Activated naive CD4-positive, alpha-beta T cell (primary cell): Measurements from ENCODE around the gene WNT7B.

Experiments used
- DNase-seq, 4 experiments: peaks; one replicate each; lab custom pipeline; 2025; lab: John Stamatoyannopoulos, UW

The WNT7B gene

DNA sequence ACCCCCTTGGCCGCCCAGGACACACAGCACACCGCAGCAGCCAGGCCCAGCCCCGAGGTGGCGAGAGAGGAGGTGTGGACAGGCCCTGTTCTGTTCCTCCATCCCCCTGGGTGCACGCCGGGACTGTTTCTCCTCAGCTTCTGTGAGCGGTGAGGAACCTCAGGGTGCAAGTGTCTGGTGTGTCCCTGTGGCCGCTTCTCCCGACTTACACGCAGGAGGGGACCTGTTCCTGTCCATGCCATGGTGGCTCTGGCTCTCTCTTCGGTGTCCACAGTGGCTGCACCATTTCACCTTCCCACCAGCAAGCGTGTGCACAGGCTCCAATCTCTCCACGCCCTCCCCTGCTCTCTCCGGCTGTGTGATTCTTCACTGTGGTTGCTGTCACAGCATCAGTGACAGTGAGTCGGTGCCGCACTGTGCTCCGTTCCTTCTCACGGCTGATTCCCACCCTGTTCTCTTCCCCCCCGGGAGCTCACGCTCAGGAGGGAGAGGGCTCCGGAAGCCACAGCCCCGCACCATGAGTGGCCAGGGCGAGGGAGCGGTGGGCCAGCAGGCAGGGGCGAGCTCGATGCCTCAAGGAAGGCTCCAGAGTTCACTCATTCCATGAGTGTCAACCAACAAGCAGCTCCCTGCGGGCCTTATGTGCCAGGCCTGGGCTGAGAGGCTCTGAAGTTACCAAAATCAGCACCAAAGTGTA, 18.6 kb upstream of the WNT7B start:
- no peak for DNase-seq

DNA sequence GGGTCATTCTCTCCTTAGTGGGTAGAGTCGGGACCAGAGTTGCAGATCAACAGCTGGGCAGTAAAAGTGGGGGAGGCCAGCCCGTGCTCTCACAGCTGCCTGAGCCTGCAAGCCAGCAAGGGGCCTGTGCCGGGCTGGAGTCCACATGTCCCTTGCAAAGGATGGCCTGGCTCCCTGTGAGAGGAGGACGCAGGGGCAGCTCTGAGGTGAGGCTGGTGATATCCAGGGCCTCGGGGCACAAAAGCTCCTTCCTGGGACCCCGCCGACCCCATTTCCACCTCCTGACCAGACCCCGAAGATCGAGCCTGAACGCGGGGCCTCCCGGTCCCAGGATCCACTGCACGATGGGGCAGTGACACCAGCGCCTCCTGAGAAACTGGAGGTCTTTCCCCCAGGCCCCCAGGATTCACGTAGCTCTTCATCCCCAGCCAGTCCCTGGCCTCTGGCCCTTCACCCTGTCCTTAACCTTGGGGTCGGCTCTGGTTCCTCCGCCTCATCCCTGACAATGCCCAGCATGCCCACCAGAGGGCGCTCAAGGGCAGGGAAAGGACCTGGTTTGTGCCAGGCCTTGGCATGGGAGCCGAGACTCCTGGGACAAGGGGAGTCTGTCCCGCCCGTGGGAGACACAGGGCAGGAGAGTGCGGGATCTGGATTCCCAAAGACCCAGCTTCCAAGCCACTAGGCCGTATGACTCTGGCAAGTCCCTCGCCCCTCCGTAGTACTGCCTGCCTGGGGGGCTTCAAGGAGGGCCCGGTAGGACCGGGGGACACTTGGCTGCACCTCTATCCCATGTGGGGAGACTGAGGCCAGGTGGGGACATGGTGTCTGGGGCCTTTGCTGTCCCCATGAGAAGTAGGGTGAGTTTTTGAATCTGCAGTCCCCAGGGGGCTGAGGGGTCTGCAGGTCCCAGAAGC, 17.8 kb upstream of the WNT7B start:
- DNase-seq: peak; percentile 59 to 83 (median 80)

DNA sequence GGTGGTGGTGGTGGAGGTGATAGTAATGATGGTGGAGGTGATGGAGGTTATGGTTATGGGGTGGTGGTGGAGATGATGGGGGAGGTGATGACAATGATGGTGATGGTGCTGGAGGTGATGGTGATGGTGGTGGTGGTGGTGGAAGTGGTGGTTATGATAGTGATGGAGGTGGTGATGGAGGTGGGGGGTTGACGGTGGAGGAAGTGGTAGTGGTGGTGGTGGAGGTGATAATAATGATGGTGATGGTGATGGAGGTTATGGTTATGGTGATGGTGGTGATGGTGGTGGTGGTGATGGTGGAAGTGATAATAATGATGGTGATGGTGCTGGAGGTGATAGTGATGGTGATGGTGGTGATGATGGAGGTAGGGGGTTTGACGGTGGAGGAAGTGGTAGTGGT, 16.9 kb upstream of the WNT7B start:
- DNase-seq: no peak

DNA sequence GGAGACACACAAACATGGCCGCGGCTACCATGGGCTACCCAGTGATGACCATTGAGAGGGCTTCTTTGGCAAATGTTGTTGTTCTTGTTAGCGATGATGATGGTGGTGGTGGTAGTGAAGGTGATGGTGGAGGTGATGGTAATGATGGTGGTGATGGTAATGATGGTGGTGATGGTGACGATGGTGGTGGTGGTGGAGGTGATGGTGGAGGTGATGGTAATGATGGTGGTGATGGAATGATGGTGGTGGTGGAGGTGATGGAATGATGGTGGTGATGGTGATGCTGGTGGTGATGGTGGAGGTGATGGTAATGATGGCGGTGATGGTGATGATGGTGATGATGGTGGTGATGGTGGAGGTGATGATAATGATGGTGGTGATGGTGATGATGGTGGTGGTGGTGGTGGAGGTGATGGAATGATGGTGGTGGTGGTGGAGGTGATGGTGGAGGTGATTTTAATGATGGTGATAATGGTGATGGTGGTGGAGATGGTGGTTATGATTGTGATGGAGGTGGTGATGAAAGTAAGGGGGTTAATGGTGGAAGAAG, 16.3 kb upstream of the WNT7B start:
- no peak for DNase-seq

DNA sequence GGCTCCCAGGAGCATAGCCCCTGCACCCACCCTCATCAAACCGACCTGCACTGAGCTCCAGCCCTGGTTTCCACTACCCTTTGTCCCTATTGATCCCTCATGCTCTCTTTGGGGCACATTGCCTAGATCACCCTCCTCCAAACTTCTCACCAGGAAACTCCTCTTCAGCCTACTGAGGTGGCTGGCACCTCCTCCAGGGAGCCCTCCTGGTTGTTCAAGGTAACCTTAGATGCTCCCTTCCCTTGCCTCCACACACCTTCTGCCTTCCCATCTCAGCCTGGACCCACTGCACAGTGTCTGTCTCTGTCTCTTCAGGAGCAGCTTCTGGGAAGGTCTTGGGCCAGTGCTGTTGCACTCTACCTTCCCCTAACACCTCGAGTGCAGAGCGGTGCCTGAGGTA, 15.8 kb upstream of the WNT7B start:
- no peak for DNase-seq

DNA sequence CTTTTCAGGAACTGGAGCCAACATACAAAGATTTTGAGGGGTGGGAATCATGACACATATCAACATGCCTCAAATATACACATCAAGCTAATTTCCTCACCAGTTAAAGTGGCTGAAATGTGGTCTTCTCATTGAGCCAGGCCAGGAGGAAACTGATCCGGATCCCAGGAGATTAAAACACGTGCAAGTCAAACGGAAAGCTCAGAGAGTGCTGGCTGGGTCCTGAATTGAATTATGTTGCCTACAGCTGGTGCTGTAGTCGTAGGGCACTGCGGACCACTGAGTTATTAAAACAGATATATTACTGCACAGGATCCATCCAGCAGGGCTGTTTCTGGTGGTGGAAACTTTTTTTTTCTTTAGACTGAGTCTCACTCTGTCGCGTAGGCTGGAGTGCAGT, 14.1 kb upstream of the WNT7B start:
- DNase-seq: no peak

DNA sequence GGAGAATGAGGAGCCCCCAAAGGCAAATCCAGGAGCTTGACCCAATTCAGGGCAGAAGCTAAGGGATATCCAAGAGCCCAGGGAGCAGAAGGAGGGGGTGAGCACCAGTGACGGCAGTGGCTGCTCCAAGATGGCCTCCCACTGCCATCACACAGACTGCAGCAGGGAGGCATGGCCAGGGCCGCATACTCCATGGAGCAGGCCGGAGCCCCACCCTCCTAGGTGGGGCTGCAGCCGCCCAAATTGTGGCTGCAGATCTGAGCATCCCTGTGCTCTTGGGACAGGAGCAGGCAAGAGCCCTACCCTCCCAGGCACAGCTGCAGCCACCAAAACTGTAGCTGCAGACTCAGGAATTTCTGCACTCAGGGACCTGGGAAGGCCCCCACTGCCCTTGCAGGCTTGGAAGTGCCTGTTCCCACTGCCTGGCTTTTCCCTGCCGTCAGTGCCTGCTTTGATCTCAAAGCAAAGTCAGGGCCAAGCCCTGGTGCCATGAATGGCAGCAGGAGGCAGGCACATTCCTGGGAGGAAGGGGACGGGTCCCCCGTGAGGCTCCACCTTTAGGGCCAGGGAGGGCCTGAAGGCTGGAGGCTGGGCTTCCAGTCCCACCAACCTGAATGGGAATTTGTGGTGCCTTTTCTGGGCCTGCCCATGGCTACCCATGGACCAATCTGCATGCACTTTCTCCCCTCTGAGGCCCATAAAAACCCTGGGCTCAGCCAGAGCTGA, 10.3 kb upstream of the WNT7B start:
- no peak for DNase-seq

DNA sequence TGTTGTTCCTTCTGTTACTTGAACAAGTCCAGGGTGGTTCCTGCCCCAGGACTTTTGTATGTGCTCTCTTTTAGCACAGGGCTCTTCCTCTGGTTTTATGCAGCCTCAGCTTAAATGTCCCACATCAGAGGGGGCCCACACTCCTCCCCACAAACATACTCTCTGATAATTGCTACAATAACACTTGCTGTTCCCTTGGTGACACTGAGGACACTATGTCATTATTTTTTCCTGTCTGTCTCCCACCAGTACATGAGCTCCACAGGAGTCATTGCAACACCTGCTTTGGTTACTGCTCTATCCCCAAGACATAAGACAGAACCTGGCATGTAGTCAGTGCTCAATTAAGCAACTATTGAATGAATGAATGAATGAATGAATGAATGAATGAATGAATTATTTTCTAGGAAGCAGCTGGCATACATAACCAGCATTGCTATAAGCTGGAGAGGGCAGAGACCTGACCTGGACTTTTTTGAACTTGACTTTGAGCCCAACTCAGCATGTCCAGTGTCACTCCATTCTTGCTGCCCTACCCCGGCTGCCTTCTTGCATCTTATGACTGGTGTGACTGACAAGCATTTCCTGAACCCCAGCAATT, 7.5 kb upstream of the WNT7B start:
- DNase-seq: no peak

DNA sequence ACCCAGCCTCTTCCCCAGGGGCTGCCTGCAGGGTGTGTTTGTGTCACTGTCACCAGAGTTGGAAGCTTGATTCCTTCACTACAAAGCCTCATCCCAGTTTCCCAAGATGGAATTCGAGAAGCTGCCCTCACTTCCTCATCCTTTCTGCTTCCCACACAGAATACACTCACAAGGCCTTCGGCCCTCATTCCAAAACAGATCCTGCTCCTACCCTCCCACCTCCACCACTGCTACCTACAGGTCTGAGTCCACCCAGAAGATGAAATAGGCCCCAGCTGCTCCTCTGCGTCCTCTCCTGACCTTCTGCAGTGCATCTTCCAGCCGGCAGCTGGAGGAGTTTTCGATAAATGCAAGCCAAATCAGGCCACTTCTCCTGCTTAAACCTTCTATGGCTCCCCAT, 6.8 kb upstream of the WNT7B start:
- no peak for DNase-seq

DNA sequence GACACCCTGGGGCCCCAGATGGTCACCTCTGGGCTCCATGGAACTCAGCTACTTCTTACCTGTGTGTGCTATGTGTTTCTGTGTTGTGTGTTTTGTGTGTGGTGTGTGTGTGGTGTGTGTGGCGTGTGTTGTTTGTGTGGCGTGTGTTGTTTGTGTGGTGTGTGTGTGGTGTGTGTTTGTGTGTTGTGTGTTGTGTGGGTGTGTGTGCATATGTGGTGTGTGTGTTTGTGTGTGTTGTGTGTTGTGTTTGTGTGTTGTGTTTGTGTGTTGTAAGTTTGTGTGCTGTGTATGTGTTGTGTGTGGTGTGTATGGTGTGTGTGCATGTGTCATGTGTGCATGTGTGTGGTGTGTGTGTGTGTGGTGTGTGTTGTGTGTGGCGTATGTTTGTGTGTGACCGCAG, 3.8 kb upstream of the WNT7B start:
- DNase-seq: no peak

DNA sequence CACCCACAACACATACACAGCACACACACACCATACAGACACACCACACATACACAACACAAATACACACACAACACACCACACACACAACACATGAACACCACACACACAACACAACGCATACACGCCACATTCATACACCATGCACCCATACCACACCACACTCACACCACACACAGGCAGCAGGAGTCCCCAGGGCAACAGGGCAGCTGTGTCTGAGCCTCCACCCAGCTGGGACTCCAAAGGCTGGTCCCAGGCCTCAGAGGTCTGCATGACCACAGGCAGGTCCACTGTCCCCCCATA, 3.3 kb upstream of the WNT7B start:
- no peak for DNase-seq

DNA sequence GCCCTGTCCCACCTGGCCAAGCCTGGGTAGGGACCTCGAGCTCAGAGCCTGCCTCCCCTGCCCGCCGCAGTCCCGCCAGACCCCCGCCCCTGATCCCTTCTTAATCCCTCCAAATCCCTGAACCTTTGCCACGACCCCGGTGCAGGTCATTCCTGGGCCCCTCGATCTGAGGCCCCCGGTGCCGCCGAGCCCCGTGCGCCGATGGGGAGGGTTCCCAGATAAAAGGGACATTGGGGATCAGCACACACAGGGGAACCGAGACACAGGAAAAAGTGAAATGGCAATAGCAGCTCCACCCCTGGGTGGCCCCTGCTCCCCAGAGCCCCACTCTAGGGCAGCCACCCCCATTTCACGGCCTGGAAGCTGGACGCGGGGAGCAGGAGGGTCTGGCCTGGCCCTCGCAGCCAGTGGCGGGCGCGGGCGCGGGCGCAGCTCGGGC, 1.3 kb upstream of the WNT7B start:
- DNase-seq: no peak

DNA sequence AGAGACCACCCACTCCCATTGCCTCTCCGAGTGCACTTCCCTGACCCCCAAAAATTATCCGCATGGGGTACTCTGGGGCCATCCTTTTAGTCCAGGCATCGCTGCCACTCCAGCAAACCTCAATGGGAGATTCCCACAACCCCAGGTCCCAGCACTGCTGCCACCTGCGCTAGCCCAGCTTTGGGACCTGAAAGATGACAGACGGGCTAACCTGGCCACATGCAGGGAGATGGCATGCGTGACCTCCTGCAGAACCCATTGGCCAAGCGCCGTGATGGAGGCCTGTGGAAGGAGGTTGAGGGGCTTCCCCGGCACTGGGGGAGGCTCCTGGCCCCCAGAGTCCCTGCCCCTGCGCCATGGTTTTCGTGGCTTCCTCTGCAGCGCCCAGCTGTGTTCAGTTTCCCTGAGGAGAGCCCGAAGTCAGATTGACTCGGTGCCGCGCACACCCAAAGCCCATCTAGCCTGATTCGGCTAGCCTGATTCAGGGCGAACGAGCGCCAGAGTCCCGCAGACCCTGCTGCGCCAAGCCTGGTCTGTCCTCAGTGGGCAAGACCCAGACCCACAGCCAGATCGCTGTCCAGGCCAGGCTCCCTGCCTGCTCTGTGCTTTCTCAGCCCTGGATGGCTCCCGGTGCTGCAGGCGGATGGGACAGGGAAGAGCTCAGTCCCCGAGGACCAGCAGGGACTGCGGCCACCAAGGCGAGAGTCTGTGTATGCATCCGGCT, 751 bp upstream of the WNT7B start:
- DNase-seq: no peak

DNA sequence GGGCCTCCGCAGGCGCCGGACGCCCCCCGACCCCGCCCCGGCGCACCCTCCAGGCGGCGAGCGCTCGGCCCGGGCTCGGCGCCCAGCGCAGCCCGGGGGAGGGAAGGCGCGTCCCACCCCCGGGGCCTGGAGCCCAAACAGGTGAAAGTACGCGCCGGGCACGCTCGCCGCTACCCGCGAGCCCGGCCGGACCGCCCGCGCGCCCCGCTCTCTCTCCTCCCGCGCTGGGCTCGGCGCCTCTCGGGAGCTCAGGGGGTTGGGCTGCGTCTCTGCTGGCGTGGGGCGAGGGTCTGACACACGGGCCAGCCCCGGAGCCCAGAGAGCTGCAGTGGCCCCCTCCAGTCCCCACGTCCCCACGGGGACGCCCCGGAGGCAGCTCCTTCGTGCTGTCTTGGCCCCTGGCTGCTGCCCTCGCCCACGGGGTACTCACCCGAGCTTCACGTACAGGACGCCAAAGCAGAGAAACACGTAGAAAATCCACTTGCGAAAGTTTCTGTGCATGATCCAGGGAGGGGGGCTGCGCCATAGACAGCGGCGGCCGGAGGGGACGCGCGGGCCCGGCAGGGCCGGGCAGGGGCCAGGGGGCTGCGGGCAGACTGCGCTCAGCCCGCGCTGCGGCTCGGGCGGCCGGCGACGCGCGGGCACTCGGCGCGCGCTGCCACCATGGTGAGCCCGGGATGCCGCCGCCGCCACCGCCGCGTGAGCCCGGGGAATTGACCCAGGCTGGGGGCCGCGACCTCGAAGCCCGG, 534 bp downstream of the WNT7B start:
- no peak for DNase-seq

DNA sequence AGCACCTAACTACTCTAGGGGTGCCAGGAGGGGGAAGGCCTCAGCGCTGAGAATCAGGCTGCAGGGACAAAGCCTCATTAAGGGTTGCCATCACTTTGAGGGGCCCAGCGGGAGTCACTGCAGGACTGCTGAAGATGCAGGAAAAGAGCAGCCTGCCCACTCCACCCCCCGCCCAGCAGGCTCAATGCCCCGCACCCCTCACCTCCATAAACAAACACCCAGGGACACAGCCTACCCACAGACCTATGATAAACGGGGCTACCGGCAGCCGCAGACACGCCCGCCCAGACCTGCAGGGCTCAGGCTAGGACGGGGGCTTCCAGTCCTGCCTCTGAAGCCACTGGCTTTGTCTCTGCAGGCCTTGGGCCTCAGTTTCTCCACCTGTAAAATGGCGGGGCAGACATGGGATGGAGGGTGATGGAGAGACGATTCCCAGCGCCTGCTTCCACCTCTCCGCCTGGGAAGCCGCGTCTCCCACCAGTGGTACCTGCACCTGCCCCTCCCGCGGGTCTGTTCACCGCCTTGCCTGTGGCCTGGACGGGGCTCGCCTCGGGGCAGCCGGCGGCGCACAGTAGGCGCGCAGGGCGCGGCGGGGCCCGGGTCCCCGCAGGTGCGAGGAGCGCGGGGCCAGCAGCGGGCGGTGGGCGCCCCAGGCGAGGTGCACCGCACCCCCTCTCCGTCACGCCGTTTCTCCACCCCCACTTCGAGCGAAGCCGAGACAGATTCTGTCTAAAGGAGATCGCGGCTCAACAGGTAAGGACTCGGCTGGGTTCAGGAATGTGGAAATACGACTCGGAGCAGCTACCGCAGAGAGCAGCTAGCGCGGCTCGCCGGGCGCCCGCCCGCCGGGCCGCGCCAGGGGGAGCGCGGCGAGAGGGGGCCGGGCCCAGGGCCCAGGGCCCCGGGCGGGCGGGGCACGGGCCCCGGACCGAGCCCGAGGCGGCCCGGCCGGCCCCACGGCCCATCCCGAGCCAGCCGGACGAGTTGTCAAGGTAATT, 1.5 kb downstream of the WNT7B start:
- DNase-seq: no peak

DNA sequence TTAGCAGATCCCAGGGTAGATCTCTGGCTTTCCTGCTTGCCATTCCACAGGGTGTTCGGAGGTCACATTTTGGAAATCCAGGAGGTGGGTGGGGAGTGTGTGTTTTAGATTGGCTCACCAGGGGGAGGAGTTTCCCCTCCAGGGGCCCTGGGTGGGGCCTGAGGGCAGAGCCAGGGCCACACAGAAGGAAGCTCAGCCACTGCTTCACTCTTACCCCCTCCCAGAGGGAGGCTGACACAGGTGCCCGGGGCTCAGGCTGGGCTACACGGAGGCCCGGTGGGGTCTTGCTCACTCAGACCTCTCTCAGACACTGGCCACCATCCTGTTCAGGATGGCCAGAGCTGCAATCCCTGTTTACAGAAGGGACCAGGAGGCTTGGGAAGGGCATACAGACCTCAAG, 2.5 kb downstream of the WNT7B start:
- no peak for DNase-seq

DNA sequence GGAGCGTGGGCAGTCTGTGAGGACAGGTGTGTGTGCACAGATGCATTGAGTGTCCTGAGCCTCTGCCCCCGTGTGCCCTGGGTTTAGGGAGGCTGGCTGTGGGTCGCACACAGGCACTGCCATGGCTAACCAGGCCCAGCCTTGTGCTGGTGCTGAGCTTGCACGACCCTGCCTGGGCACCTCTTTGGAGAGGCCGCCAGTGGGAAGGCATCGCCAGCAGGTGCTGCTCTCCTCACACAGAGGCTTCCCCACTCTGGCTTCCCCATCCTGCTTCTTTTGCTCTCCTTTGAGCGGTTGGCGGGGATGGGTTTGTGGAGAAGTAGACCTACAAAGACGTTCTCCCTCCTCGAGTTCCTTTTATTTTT, 4.1 kb downstream of the WNT7B start:
- DNase-seq: no peak

DNA sequence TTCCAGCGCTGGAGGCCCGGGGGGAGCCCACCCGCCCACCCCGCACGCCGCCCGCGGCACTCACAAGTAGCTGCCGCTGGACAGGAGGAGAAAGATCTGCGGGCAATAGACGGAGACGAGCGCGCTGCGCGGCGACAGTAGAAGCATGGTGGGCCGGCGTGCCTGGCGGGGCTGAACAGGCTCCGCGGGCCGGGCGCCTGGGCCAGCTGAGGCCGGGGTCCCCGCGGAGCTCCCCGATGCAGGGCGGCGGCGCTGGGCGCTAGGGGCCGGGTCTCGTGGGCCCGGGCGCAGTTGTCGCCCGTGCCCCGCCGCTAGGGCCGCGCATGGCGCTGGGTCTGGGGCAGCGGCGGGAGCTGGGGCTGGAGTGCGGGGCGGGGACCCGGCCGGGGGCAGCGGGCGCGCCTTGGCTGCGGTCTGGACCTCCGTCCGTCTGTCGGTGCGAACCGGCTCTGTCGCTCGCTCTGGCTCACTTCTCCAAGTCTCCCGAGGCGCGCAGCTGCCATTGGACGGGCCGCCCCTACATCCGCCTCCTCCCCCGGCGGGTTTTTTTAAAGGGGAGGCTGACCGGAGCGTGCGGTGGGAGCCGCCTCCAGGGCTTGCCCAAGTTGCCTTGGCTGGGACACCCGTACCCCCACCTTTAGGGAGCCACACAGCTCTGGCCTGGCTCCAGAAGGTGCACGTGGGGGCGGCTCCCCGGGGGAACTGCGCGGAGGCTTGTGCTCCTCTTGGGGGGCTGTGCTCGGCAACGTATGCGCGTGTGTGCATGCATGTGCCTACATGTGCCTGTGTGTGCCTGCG, 4.7 kb downstream of the WNT7B start:
- DNase-seq: no peak
